Body of pancreas (tissue), 4 donors: ENCODE measurements around the gene MMP17. TPM values are rescaled to one million over a fixed set of nuclear protein-coding genes. Genes with fewer than 3 reads are reported as not detected.

Experiments used
- ATAC-seq: fragments of 150-250 bp; one replicate; pipeline ENCODE4 v1.9.1; 2016
- DNase-seq, 4 donors: peaks; one replicate each; pipeline ENCODE4 v3.0.0-alpha.2; 2019
- H3K27ac ChIP-seq, 4 donors: fragments of 200-600 bp; sonication (generic); 1 replicate in 3 of 4; 2 replicates in 1 of 4; pipeline versions ENCODE4 v1.5.1 to v1.6.1; 2016 to 2019; ENCODE audit warnings: mild to moderate bottlenecking in 1 of 4, mixed read lengths in 1 of 4, moderate library complexity in 1 of 4
- H3K27me3 ChIP-seq, 2 donors: fragments of 200-600 bp; sonication (generic); one replicate each; pipeline ENCODE4 v1.6.0; 2016; ENCODE audit warnings: mild to moderate bottlenecking in 1 of 2
- H3K36me3 ChIP-seq, 2 donors: fragments of 200-600 bp; sonication (generic); replicated peaks in 1 of 2; 2 replicates each; pipeline ENCODE4 v1.5.1; 2016; ENCODE audit warnings: low read depth in 2 of 2; ENCODE audit not compliant: insufficient read depth in 1 of 2
- H3K4me1 ChIP-seq: fragments of 200-600 bp; sonication (generic); one replicate; pipeline ENCODE4 v1.6.0; 2016
- H3K4me3 ChIP-seq, 2 donors: fragments of 200-600 bp; sonication (generic); 1 replicate in 1 of 2; 2 replicates in 1 of 2; pipeline ENCODE4 v1.5.1; 2016 to 2019
- H3K9me3 ChIP-seq, 3 donors: fragments of 200-600 bp; sonication (generic); 1 replicate in 2 of 3; 2 replicates in 1 of 3; pipeline ENCODE4 v1.5.1; 2016
- POLR2A ChIP-seq, 3 donors: fragments of 450-650 bp; IDR thresholded peaks; one replicate each; pipeline ENCODE4 v1.6.1; 2016; ENCODE audit warnings: antibody characterized with exemption in 3 of 3, mild to moderate bottlenecking in 2 of 3
- WGBS, 2 donors: methylation state at CpG; one replicate each; pipeline ENCODE4 v1.1.5; 2017; 5-methylcytosine and 5-hydroxymethylcytosine counted together
- intact Hi-C: fragments of 100-400 bp; cut with DNase I; formaldehyde crosslinking; loops from one replicate; pipeline ENCODE4 v1.15.1; 2023
- small RNA-seq: library from RNA; depleted of rRNA; stranded (forward); fragments of <200 nt; gene quantifications from one replicate; pipeline ENCODE3, GENCODE V24; 2016
- total RNA-seq, 2 donors: library from RNA; depleted of rRNA; stranded (reverse); fragments of >200 nt; gene quantifications; one replicate each; pipeline ENCODE4 v1.1.0, GENCODE V29; 2016
- TF ChIP-seq, protein P1 (sequence below), 7 experiments: fragments of 450-650 bp in 4 of 7; fragments of 200-600 bp in 3 of 7; sonication (generic) in 3 of 7; IDR thresholded peaks; one replicate each; pipeline ENCODE4 v1.5.1; 2016 to 2019; ENCODE audit warnings: antibody characterized with exemption in 7 of 7

Gene MMP17
- total RNA-seq, 2 donors from 2014 or later: 2.6 to 6.7 TPM

DNA sequence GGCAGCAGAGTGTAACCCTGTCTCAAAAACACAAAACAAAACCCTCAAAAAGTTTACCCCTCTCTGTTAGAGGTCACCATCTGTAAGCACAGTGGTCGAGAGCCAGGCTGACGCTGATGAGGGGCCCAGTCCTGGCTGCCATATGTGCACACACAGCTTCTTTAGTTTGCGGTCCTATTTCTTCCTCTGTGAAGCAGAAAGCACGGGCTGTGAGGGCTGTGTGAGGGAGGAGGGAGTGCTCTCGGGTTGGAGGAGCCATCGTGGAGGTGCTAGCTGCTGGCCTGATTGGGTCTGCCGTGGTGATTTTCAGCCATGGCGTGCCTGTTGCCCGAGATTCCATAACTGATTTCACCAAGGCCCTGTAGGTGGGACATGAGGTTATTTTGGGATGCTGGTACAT, 69.7 kb downstream of the MMP17 start:
- Histone ChIP-seq H3K4me1 (peaks cover 70% of the 10 kb centered on the region), H3K36me3 (no peaks in the 10 kb centered on the region), H3K27ac (peak overlapping the region; percentile 98 to 100 (median 100)), H3K27me3 (no peaks in the 10 kb centered on the region), H3K4me3 (no peak overlapping the region), H3K9me3 (no peaks in the 10 kb centered on the region)
- intact Hi-C loops: no loop called here
- TF ChIP-seq POLR2A (IDR thresholded peaks at IDR 0.05): no peak
- TF ChIP-seq, protein P1, sequence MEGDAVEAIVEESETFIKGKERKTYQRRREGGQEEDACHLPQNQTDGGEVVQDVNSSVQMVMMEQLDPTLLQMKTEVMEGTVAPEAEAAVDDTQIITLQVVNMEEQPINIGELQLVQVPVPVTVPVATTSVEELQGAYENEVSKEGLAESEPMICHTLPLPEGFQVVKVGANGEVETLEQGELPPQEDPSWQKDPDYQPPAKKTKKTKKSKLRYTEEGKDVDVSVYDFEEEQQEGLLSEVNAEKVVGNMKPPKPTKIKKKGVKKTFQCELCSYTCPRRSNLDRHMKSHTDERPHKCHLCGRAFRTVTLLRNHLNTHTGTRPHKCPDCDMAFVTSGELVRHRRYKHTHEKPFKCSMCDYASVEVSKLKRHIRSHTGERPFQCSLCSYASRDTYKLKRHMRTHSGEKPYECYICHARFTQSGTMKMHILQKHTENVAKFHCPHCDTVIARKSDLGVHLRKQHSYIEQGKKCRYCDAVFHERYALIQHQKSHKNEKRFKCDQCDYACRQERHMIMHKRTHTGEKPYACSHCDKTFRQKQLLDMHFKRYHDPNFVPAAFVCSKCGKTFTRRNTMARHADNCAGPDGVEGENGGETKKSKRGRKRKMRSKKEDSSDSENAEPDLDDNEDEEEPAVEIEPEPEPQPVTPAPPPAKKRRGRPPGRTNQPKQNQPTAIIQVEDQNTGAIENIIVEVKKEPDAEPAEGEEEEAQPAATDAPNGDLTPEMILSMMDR (IDR thresholded peaks at IDR 0.05): no peak
- ATAC-seq: no peak
- DNase-seq: peak in 3 of 4 donors; percentile 17 to 22 (median 20)
- 71 to 80% methylated on average over 9 of the region's 9 CpGs for WGBS, 2 donors

DNA sequence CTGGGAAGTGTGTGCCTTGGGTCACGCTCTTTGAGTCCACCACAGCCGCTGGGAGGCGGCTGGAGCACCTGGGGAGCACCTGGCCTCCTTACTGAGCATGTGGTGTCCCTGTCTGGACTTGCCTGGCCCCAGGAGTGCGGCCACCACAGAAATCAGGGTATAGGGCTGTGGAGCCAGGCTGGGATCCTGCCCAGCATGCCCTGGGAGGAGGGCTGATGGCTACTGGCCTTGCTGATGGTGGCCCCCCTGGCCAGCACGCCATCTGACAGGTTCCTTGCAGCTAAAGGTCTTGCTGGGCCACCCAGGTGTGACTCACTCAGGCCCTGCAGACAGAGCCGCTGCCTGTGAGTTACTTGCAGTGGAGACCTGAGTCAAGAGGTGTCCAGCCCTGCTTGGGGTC, 72.2 kb downstream of the MMP17 start:
- H3K27me3 ChIP-seq: no peaks in the 10 kb centered on the region
- H3K4me3 ChIP-seq: no peak overlapping the region
- WGBS, 2 donors: 97 to 99% methylated on average over 5 to 6 of the region's 6 CpGs
- ATAC-seq: no peak
- TF ChIP-seq, protein P1 (IDR thresholded peaks at IDR 0.05): no peak
- no peak for TF ChIP-seq POLR2A (IDR thresholded peaks at IDR 0.05)
- no peak overlapping the region for H3K27ac ChIP-seq
- intact Hi-C loops: no loop called here
- peak in 2 of 4 donors; percentile 34 to 45 for DNase-seq
- no peaks in the 10 kb centered on the region for H3K36me3 ChIP-seq
- no peaks in the 10 kb centered on the region for H3K9me3 ChIP-seq
- peaks cover 79% of the 10 kb centered on the region for H3K4me1 ChIP-seq

Small RNAs within 50 kb of the gene (small RNA-seq; reads per million reads assigned to genes)
- gene RNA5SP378 (not detected), gene RNU6-1017P (not detected)

Other genes starting within 250 kb of the MMP17 start
- gene SFSWAP, start 117.3 kb upstream of the MMP17 start, total RNA-seq: 10 to 100 TPM; 31.6 to 45.8 TPM
- 10 to 100 TPM; 29.1 to 59.3 TPM for gene ULK1, start 66.2 kb downstream of the MMP17 start, total RNA-seq
- 10 to 100 TPM; 11.2 to 33.6 TPM for gene PUS1, start 100.9 kb downstream of the MMP17 start, total RNA-seq
- 10 to 100 TPM; 20.5 to 22.4 TPM for gene EP400, start 121.5 kb downstream of the MMP17 start, total RNA-seq